Raji (cell line): ENCODE results near the gene DNAH7.

Source experiments
- POLR2A ChIP-seq: IDR thresholded peaks from 2 replicates; pipeline ENCODE4 v1.6.1; 2011; ENCODE audit warnings: low read depth, low read length, control low read depth; ENCODE audit not compliant: insufficient read depth

Gene DNAH7

DNA sequence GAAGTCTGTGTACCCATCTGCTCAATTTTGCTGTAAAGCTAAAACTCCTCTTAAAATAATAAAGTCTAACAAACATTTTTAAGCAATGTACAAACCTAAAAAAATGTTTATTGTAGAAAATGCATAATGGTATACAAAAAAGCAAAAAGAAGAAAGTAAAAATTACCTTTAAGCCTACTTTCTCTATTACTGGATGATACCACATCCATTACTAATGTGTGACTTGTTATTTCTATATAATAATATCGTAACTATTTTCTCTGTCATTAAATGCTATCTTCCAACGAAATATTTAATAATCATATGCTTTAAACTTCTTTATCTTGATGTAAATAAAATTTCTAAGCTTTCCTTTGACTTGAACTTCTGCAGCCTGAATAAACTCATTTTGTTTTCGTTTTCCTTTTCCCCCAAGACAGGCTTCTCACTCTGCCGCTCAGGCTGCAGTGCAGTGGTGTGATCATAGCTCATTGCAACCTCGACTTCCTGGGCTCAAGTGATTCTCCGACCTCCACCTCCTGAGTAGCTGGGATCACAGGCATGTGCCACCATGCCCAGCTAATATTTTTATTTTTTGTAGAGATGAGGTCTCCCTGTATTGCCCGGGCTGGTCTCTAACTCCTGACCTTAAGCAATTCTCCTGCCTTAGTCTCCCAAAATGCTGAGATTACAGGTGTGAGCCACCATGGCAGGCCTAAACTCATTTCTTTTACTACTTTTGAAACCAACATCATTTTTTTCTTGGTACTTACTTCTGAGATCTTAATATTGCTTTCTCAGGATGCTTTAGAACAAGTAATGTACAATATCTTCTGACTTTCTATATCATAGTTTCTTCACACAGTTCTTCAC, 18.1 kb upstream of the DNAH7 start:
- TF ChIP-seq POLR2A: no peak

DNA sequence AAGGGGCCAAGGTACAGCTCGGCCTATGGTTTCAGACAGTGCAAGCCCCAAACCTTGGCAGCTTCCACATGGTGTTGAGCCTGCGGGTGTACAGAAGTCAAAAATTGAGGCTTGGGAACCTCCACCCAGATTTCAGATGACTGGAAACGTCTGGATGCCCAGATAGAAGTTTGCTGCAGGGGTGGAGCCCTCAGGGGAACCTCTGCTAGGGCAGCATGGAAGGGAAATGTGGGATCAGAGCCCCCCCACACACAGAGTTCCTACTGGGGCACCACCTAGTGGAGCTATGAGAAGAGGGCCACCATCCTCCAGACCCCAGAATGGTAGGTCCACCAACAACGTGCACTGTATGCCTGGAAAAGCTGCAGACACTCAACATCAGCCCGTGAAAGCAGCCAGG, 15.0 kb upstream of the DNAH7 start:
- no peak for TF ChIP-seq POLR2A

GRCh38 chr2:196080526-196080925, 11.9 kb upstream of the DNAH7 start:
- TF ChIP-seq POLR2A: no peak

GRCh38 chr2:196079052-196079451, 10.4 kb upstream of the DNAH7 start:
- no peak for TF ChIP-seq POLR2A

DNA sequence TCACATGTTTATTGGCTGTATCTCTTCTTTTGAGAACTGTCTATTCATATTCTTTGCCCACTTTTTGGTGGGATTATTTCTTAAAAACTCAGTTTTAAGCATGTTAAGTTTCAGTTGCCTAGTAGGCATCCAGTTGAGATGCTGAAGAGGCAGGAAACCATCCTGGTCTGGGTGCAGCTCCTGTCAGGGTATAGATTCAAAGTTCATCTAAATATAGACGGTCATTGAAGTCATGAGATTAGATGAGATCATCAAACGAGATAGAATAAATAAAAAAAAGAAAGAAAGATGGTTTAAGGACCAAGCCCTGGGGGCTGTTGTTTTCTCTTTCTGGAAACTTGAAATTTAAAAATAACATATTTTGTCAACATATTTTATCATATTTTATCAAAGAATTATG, 9.2 kb upstream of the DNAH7 start:
- no peak for TF ChIP-seq POLR2A

- no peak for TF ChIP-seq POLR2A
These were observed 8.3 kb upstream of the DNAH7 start for GRCh38 chr2:196076778-196077568.

- no peak for TF ChIP-seq POLR2A
These were observed 6.6 kb upstream of the DNAH7 start for GRCh38 chr2:196075196-196075595.

DNA sequence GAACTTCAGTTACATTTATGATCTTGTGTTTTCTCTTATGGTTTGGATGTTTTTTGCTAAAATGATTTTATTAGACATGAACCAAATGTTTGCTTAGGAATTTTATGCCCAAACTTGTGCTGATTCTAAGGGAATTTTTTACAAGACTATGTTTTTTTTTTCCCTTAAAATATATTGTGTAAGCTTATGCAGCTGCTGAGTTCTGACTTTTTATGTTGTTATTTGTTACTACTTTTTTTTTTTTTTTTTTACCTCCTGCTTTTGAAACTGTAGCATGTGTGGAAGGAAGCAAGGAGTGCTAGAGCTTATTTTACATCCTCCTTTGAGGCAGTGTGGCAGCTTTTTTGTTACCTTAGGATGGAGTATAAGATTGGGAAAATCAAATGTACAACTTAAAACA, 6.0 kb upstream of the DNAH7 start:
- no peak for TF ChIP-seq POLR2A

- no peak for TF ChIP-seq POLR2A
These were observed 4.9 kb upstream of the DNAH7 start for GRCh38 chr2:196073521-196073920.

- no peak for TF ChIP-seq POLR2A
These were observed 1.6 kb downstream of the DNAH7 start for GRCh38 chr2:196067088-196067382.

GRCh38 chr2:196066291-196067087, 2.1 kb downstream of the DNAH7 start:
- no peak for TF ChIP-seq POLR2A

GRCh38 chr2:196063773-196064172, 4.9 kb downstream of the DNAH7 start:
- TF ChIP-seq POLR2A: no peak

DNA sequence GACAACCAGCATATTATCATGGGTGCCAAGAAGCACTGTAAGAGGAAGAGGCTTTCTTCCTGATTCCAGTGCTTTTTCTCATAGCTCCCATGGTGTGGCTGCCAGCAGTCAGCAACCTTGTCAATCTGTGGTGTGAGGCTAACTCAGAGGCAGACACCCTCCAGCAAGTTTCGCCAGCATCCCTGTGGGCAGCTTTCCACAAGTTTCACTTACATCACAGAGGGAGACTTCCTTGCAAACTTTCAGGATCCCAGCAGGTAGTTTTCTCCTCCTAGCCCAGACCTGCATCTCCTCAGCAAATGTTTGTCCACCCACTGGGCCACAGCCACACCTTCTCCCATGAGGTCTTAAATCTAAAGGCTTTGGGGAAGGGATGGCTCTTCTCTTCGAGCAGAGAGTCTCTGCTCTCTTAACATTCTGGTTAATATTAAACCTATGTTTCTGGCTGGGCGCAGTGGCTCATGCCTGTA, 9.1 kb downstream of the DNAH7 start:
- TF ChIP-seq POLR2A: no peak

- TF ChIP-seq POLR2A: no peak
These were observed 14.0 kb downstream of the DNAH7 start for GRCh38 chr2:196054631-196055030.

- no peak for TF ChIP-seq POLR2A
These were observed 22.3 kb downstream of the DNAH7 start for GRCh38 chr2:196046123-196046917.

- TF ChIP-seq POLR2A: no peak
These were observed 26.9 kb downstream of the DNAH7 start for GRCh38 chr2:196041786-196042185.
